ENCODE results near the gene MAN1A1.
A peak's percentile ranks its signal among the peaks of the same experiment; 100 is the strongest.

MAN1A1 gene

DNA sequence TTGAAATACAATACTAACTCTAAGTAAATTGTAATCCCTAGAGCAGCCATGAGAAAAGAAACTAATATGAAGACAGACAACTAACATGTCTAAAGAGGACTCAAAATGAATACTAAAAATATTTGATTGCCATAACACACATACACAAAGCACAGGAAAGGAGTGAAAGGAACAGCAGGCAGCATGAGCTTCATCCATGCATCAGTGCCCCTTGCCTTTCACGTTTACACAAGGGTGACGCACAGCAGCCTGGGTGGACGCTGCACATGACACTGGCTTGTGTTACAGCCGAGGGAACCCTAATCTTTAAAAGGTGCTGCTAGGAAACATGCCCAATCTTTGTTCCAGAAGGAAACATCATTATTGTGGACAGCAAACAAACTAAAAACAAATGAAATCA is 123.5 kb downstream of the MAN1A1 start:
- peak; percentile 49 for DNase-seq

DNA sequence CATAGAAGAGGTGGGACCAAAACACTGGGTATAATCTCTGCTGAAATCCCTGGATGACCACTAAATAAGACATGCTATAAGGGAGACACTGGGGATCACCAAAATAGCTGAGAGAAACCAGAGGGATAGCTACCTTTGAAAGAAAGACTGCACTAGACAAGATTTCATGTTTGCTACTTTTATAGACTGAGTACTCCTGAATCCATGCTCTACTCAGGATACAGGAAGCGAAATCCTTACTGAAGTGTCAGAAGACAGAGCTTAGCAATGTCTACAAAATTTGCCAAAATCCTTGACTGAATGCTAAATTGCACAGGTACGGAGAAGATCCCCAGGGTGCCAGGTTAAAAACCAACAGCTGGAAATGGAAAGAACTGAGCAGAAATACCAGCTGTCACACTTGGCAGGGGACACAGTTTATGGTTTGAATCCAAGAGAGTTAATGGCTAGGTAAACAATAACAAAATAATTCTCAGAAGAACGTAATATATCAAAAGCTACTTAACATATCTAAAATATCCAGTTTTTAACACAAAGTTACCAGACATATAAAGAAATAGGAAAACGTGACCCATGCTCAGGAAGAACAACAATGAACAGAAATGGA is 125.4 kb downstream of the MAN1A1 start:
- DNase-seq, result peak; percentile 37

- DNase-seq, result no peak
These were observed 129.1 kb downstream of the MAN1A1 start for GRCh38 chr6:119220452-119220851.

- DNase-seq, result no peak
These were observed 131.0 kb downstream of the MAN1A1 start for GRCh38 chr6:119218548-119218947.

DNA sequence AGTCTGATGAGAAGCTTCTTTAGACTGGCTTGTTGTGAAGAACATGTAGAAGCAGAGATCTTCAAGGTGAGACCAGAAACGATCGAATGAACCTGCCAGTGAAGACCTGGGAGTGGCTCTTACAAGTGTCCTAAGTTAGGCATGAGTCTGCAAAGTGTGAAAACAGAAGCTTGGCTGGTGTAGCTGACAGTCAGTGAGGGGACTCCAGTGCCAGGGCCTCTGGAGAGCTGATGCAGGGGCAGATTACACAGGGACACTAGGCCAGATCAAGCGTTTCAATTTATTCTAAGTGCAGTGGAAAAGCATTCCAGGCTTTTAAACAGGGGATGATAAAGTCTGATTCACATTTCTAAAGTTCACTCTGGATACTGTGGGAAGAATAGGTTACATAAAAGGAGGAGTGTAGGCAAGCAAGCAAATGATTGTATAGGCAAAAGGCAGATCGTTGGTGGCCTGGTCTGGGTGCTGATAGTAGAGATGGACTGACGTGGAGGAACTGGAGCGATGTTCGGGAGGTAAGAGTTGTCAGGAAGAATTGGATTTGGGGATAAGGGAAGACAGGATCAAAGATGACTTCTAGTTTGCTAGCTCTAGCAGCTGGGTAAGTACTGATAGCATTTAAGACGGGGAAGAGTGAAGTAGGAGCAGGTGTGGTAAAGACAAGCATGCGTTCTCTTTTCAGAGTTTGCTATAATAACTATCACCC is 133.5 kb downstream of the MAN1A1 start:
- no peak for DNase-seq

- DNase-seq, result no peak
These were observed 134.3 kb downstream of the MAN1A1 start for GRCh38 chr6:119215309-119215708.

DNA sequence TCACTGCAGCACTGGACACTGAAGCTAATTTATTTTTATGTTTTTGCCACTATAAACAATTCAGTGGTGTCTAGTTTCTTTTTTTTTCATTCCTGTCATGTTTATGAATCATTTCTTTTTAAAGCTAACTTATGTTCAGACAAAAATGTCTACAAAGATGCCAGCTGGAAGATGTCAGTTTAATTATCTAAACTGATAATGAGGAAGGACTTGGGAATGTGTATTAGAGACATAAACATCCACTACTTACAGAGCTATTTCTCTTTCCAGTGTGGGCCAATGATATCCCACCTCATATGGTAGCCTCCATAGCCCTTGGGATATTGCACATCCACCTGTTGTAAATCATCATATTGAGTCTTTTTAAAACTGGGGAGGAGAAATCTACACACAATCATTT is 139.0 kb downstream of the MAN1A1 start:
- DNase-seq, result no peak

DNA sequence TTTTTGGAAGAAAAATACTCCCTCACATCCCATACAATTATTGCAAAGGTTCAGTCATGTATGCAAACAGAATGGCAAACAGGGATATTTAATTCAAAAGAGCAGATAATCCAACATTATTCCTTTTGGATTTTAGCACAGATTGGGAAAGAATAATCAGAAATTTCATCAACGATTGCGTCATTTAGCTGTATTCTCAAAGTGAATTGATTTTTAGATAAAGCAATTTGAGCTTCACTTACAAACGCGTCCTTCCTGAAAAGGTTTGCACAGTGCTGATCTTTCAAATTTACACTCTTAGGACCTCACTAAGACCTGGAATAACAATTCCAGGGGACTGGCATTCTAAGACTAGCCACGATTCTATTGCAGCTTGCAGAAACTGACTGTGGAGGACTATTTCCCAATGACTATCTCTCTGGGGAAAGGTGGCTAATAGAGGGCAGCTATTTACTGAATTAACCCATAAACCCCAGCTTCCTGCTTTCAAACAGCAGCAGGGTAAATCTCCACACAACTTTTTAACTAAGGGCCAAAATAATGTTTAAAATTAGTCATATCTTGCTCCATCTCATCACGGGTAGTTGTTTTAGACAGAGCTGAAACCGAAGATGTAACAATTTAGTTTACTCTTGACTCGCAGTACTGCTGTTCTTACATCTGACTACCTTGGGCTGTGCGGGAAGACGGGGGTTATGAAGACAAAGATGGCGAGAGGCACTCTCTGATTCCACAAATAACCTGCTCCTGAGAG is 139.9 kb downstream of the MAN1A1 start:
- no peak for DNase-seq

GRCh38 chr6:119207971-119208725 is 141.4 kb downstream of the MAN1A1 start:
- no peak for DNase-seq

- no peak for DNase-seq
These were observed 142.2 kb downstream of the MAN1A1 start for GRCh38 chr6:119207327-119207726.

GRCh38 chr6:119205911-119206618 is 143.5 kb downstream of the MAN1A1 start:
- no peak for DNase-seq

GRCh38 chr6:119204719-119205118 is 144.8 kb downstream of the MAN1A1 start:
- no peak for DNase-seq

DNA sequence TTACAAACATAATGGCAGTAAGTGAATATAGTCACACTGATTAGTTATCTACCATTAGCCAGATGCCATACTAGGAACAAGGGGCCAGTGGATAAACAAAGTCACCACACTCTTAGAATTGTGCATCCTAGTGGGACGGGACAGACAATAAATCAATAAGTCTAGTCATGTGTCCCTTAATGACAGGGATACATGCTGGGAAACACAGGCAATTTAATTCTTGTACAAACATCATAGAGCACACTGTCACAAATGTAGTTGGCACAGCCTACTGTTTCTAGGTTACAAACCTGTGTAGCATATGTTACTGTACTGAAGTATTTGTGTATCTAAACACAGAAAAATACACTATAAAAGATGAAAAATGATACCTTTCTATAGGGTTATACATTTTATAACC is 148.1 kb downstream of the MAN1A1 start:
- DNase-seq, result peak; percentile 41

DNA sequence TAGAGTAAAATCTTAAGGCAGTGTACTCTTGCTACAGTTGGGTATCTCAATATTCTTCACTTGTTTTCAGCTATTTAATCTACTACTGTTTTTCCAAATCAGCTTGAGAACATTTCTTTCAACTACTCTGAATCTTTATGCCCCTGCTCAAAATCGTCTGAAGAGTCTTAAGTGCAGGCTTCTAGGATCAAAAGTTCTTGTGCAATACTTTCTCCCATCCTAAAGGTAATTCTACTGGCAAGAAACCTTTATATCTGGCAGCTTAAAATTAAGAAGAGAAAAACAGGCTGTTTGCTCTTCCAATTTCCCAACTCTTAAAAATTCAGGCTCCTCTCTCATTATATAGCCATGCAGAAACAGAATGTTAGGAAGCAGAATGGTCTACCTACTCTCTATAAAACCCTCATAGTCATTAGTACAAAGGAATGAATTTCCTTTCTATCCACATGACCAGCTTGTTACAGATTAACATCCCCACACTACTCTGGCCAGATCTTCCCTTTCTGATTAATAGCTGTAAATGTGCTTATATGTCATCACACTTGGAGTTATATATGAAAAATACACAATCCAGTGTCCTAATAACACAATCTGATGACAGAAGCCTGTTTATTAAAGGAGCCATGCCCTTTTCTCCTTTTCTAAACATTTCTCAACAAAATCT is 148.9 kb downstream of the MAN1A1 start:
- no peak for DNase-seq

DNA sequence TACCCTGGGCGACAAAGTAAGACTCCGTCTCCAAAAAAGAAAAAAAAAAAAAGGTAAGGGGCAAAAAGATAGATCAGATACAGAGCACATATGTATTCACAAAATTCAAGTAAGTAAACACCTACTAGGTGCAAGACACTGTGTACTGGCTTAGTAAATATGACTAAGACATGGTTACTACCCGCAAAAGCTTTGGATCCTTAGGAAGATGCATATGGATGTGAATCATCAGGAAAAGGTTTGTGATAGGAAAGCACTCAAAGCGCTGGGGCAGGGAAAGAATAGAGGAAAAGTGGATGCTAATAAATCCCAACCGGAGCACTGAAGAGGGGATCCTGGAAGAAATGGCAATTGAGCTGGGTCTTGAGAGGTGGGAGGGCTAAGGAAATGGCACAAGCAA is 152.3 kb downstream of the MAN1A1 start:
- DNase-seq, result no peak

- no peak for DNase-seq
These were observed 152.8 kb downstream of the MAN1A1 start for GRCh38 chr6:119196715-119197114.

GRCh38 chr6:119195848-119196247 is 153.7 kb downstream of the MAN1A1 start:
- DNase-seq, result no peak

DNA sequence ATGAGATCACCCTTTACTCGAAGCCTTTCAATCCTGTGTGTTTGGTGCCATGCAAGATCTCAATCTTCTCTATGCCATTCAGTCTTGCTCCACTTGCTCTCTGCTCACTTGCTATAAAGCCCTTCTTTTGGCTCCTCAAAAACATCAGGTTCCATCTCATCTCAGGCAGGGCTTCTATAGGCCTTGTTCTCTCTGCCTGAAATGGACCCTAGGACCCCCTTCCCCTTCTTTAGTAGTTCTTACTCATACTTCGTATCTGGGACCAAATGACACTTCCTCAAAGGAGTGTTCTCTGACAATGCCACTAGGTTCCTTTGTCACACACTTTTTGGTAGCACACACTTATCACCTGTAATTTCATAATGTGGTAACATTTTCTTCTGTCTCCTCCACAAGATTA is 154.4 kb downstream of the MAN1A1 start:
- DNase-seq, result no peak

DNA sequence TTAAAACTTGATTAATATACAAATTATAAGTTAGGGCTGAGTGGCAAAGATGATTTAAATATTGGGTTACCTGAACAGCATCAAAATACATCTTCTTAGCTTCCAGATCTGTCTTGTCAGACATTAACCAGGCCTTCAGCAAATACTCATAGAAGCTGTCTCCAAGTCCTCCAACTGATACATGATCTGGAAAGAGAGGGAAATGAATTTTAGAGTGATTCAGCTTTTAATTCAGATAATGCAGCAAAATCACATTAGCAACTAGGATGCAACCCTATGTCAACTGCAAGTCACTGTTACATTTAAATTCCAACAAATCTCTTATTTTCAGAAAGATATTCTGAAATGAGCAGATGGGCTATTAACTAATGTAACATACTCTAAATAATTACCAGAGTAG is 155.9 kb downstream of the MAN1A1 start:
- no peak for DNase-seq

DNA sequence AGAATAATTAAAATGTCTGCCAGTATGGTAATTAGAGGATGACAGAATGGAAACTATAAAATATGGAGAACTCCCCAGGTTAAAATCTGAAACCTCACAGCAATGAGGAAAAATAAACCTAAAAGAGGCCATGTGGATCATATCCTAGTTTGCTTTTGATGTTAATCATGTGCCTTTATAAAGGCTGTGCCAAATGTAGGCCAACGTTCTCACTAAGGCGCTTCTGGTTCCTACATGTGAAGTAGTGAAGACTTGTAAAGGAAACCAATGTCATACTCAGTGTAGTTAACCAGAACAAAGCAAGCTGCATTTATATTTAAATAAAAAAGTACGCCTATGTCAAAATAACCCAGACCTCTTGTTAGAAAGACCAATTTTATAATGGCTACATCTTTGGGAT is 157.4 kb downstream of the MAN1A1 start:
- DNase-seq, result no peak

DNA sequence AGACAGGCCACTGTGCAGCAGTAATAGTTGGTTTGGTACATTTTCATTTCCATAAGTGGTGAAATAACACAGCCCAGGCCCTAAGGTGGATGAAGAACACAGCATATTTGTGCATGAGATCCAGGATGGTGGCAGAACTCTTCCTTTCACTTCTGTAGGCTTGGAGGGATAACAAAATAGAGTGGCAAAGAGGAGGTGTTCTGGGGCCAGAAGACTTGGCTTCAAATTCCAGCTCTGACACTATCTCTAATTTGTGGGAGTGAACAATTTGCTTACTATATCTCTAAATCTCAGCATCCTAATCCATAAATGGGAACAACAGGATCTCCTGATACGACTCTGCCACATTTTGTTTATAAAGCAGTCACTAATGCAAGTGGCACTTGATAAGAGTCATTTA is 159.4 kb downstream of the MAN1A1 start:
- no peak for DNase-seq

GRCh38 chr6:119189498-119189897 is 160.1 kb downstream of the MAN1A1 start:
- no peak for DNase-seq

Measured in COR-L47 (cell line).